HG03159 (cell line): ENCODE measurements around the gene CDYL.

Source experiments
- ATAC-seq: cut with Tn5 transposase; IDR thresholded peaks from one replicate; pipeline ENCODE4 v1.9.1; 2021; ENCODE audit warnings: mild to moderate bottlenecking, moderate library complexity; ENCODE audit not compliant: unreplicated experiment

Gene CDYL

GRCh38 chr6:4873928-4874327 is 97.7 kb downstream of the CDYL start:
- no peak for ATAC-seq

DNA sequence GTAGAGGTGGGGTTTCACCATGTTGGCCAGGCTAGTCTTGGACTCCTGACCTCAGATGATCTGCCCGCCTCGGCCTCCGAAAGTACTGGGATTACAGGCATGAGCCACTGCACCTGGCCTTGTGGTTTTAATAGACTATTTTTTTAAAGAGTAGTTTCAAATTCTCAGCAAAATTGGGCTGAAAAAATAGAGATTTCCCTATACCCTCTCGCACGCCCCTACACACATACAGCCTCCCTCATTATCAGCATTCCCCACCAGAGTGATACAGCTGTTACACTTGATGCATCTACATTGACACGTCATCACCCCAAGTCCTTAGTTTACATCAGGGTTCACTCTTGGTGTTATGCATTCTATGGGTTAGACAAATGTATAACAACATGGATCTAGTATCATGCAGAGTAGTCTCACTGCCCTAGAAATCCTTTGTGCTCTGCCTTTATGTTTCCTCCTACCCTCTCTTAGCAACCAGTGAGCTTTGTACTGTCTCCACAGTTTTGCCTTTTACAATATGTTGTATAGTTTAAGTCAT is 103.6 kb downstream of the CDYL start:
- peak; percentile 58 for ATAC-seq

DNA sequence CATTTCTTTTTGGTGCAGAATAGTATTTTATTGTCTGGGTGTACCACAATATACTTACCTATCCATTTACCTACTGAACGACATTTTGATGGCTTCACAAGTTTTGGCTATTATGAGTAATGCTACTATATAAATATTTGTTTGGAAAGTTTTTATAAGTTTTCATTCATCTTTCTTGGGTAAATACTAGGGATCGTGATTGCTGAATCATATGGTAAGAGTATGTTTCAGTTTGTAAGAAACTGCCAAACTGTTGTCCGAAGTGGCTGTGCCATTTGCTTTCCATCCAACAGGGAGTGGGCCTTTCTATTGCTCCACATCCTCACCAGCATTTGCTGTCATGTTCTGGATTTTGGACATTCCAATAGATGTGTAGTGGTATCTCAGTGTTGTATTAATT is 104.2 kb downstream of the CDYL start:
- ATAC-seq, result no peak

DNA sequence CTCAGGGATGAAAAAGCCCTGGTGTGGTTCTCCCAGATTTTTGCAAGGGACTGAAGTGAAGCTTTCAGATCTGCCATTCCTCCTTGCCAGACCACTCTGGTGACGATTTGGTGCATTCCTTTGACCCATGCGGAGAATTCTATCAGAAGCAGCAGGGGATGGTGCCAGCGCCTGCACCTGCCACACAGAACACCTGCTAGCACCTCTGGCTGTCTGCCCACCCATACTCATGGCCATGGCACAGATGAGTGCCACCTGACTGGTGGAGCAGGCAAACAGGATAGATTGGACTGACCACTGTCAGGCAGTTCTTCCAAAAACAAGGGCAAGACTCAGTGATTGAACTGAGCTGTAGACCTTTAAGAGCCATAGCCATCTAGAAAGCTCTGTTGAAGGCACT is 107.1 kb downstream of the CDYL start:
- no peak for ATAC-seq

DNA sequence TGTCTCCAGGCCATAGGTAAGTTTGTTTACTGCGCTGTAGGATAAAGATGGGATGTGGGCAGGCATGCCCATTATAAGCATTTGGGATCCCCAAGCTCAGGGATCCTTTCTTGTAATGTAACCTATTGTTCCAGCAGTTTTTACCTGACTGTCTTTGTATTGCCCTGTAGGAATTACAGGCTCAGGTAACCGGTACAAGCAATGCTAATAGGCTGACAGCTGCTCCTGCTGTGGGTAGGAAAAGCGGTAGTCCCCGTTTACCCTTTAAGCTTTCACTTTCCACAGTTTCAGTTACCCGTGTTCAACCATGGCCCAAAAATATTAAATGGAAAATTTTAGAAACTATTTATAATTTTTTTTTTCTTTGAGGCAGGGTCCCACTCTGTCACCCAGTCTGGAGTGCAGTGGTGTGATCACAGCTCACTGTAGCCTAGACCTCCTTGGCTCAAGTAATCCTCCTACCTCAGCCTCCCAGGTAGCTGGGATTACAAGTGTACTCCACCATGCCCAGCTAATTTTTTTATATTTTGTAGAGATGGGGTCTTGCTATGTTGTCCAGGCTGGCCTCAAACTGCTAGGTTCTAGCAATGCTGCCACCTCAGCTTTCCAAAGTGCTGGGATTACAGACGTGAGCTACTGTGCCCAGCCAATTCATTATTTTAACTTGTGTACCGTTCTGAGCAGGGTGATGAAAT is 108.6 kb downstream of the CDYL start:
- no peak for ATAC-seq

DNA sequence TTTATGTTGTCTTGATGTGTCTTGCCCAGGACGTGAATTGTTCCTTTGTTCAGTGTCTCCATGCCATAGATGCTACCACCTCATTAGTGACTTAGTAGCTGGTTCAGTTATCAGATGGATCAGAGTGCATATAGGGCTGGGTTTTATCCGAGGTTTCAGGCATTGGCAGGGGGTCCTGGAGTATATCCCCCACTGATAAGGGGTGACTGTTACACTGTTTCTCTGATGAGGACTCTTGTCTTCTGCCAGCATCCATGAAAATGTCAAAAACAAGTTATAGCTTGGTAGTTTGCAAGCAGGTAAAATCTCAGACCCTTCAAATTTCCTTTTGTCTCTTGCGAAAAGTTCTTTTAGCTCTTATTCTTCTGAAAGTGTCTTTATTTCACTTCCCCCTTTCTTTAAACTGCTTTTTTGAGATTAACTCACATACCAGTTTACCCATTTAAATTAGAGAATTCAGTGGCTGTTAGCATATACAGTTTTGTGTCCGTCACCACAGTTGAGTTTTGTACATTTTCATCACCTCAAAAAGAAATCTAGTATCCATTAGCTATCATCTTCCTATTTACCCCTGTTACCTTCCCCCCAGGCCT is 109.2 kb downstream of the CDYL start:
- ATAC-seq, result no peak

DNA sequence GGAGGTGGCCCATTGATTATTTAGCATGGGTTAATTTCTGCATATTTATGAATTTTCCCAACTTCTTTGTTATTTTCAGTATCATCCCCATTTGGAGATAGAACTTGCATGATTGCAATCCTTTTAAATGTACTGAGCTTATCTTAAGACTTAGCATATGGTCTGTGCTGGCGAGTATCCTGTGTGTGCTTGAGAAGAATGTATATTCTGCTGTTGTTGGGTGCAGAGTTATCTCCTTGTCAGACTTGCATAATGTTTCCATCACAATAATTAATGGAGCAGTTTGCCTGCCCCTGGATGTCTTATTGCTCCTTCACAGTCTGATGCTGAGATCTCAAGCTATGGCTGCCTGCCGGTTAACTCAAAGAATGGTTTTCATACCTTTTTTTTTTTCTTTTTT is 112.6 kb downstream of the CDYL start:
- no peak for ATAC-seq

DNA sequence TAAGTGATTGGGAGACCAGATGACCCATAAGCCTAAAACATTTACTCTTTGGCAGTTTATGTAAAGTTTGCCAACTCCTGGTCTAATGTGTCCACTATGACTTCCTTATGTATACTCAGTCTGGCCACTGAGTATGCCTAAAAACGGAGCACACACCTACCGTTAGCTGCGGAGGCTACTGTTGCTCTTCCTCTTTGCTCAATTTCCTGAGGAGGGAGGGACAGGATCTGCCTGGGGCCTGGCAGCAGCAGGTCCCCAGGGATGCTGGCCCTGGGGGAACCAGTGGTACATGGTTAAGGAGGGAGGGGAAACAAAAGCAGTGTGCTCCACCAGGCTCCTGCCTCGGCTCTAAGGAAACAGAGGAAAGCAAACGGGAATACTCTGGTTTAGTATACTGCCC is 113.5 kb downstream of the CDYL start:
- no peak for ATAC-seq

GRCh38 chr6:4890191-4890590 is 114.0 kb downstream of the CDYL start:
- no peak for ATAC-seq

DNA sequence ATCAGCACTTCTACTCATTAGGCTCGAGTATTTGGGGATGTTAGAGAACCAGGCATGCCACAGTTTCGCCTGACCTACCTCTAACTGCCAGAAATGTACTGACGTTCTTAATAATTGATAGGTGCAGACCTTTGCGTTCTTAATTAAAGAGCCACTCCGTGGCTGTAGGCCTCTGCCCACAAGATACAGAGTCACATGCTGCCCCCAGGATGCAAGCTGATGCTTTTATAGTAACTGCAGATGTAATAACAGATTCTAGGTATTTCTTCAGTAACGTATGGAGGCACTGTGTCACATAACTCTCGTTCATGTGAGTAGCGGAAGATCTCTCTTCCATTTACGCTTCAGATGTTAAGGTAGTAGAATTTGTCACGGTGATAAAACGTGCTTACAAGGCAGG is 114.4 kb downstream of the CDYL start:
- ATAC-seq, result no peak

DNA sequence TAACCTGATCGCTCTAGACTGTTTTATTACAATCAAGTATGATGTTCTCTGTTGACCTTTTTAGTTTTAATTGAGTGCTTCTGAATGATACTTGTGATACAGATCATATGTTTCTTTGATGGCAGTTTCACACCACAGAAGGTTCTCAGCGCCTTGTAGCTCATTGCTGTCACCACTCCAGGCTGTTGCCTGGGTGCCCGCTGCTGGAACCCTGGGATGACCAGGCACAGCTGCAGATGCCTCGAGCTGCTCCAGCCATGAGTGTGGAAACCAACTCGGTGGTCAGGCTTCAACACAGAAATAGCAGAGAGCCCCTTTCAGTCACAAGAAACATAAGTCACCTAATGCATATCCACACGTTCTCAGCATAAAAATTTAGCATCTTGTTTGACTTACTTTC is 114.9 kb downstream of the CDYL start:
- ATAC-seq, result no peak

- ATAC-seq, result no peak
Observed at GRCh38 chr6:4892785-4893485, 116.7 kb downstream of the CDYL start.

DNA sequence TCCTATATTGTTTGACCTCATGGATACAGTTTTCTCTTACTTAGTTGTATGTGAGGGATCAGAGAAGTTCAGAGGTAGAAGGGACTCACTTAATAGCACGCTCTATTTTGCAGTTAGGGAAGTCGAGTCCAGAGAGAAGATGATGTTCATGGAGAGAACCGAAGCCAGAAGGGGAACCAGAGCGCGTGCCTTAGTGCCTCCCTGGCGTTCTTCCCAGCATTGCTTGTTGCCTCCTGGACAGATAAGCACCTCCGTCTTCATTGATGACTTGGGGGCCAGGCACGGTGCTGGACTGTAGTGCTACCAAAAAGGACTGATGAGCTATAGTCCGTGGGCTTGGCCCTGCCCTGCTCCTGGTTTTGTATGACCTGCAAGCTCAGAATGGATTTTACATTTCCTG is 117.8 kb downstream of the CDYL start:
- no peak for ATAC-seq

GRCh38 chr6:4895971-4896370 is 119.8 kb downstream of the CDYL start:
- no peak for ATAC-seq

DNA sequence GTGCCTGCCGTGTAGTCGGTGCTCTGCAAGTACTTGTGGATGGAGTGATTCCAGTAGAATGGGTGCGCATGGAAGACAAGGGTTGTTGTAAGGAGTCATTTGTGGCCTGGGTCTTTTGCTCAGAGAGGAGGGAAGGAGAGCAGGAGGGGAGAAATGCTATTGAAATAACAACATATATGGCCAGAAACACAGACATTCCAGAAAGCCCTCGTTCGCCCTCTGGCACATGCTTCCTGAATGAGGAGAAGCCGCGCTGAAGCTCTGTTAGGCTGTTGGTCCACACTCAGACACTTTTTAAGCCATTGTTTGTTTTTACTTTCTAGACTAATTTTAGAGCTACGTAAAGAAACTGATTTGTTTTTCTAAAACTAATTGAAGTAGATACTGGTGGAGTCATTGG is 120.2 kb downstream of the CDYL start:
- ATAC-seq, result no peak

GRCh38 chr6:4899249-4900034 is 123.2 kb downstream of the CDYL start:
- no peak for ATAC-seq

DNA sequence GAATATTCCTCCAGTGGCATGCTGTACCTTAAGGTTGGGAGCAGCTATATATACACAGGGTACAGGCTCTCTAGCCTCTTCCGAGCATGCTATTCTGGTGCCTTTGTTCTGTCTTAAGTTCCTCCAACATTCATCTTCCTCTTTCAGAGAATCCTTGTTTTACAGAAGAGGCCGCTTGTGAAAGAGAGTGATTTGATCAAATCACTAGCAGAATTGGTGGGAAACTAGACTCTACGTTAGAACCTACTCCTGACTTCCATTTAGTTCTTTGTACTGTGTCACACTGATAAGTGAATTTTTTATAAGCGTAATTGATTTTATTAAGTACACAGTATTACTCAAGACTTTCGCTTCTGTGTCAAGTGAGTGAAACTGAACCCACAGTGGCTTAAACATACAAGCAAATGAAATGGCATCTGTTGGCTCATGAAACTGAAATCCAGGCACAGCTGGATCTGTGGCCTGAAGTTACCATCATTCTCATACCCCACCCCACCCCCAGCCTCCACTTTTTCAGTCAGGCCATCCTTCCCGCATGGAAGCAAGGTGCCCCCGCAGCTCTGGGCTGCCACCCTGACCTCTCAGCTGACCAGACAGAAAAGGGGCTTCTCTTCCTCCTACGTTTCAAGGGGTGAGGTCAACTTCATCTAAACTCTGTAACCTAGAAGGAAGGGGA is 125.3 kb downstream of the CDYL start:
- peak; percentile 74 for ATAC-seq

DNA sequence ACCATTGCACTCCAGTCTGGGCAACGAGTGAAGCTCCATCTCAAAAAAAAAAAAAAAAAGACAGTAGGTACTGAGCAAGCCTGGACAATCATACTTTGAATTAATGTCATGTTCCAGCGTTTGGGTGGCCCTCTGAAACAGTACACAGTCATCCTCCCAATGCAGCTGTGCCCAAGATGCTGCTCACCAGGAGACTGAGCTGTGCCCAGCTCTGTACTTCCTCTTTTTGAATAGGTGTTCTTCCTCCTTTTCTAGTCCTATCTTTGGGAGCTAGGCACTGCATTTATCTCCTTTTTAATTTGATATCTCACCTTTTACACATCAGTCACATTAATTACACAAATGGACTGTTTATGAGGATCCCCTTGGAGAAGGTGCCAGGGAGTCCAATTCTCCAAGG is 126.2 kb downstream of the CDYL start:
- ATAC-seq, result no peak

- ATAC-seq, result no peak
Observed at GRCh38 chr6:4903121-4903520, 126.9 kb downstream of the CDYL start.

GRCh38 chr6:4903751-4904370 is 127.7 kb downstream of the CDYL start:
- ATAC-seq, result no peak
